Activated effector memory CD4-positive, alpha-beta T cell treated with anti-CD3 and anti-CD28 coated beads, Interleukin-2, amount 50 U/mL, for 16 hours (primary cell): Measurements from ENCODE around the gene CHRD.

Experiments
- DNase-seq: peaks from one replicate; pipeline ENCODE4 v3.0.0-alpha.2; 2020

Gene CHRD

GRCh38 chr3:184384342-184384741 lies 4.5 kb downstream of the CHRD start:
- DNase-seq, result no peak

- DNase-seq, result no peak
Observed at GRCh38 chr3:184384856-184385422, 5.1 kb downstream of the CHRD start.

- DNase-seq, result no peak
Observed at GRCh38 chr3:184386047-184386806, 6.4 kb downstream of the CHRD start.

- DNase-seq, result no peak
Observed at GRCh38 chr3:184387174-184387714, 7.4 kb downstream of the CHRD start.

- no peak for DNase-seq
Observed at GRCh38 chr3:184388164-184388935, 8.5 kb downstream of the CHRD start.

GRCh38 chr3:184388936-184389230 lies 9.0 kb downstream of the CHRD start:
- DNase-seq, result no peak

- DNase-seq, result no peak
Observed at GRCh38 chr3:184389384-184389783, 9.5 kb downstream of the CHRD start.

GRCh38 chr3:184389935-184390528 lies 10.2 kb downstream of the CHRD start:
- DNase-seq, result no peak

- DNase-seq, result no peak
Observed at GRCh38 chr3:184391266-184391665, 11.4 kb downstream of the CHRD start.

GRCh38 chr3:184395320-184395660 lies 15.4 kb downstream of the CHRD start:
- peak; percentile 10 for DNase-seq

- no peak for DNase-seq
Observed at GRCh38 chr3:184399410-184399809, 19.6 kb downstream of the CHRD start.

- DNase-seq, result no peak
Observed at GRCh38 chr3:184405075-184406030, 25.5 kb downstream of the CHRD start.

- DNase-seq, result peak; percentile 53
Observed at GRCh38 chr3:184409331-184409926, 29.6 kb downstream of the CHRD start.

- peak; percentile 54 for DNase-seq
Observed at GRCh38 chr3:184409946-184410500, 30.2 kb downstream of the CHRD start.

GRCh38 chr3:184414418-184415202 lies 34.8 kb downstream of the CHRD start:
- DNase-seq, result no peak

- no peak for DNase-seq
Observed at GRCh38 chr3:184415203-184415490, 35.3 kb downstream of the CHRD start.

- peak; percentile 86 for DNase-seq
Observed at GRCh38 chr3:184417619-184418327, 37.9 kb downstream of the CHRD start.

GRCh38 chr3:184419171-184419570 lies 39.3 kb downstream of the CHRD start:
- DNase-seq, result no peak

- no peak for DNase-seq
Observed at GRCh38 chr3:184423561-184423960, 43.7 kb downstream of the CHRD start.

GRCh38 chr3:184426691-184427141 lies 46.9 kb downstream of the CHRD start:
- DNase-seq, result no peak
